ENCODE data around the gene WDR4.
"Not testable (repeated sequence)": the region's sequence is repeated elsewhere in the genome, so short reads cannot be mapped to it uniquely, and the experiment has no call there.

WDR4 gene

GRCh38 chr21:42819861-42820615 is 59.3 kb downstream of the WDR4 start:
- no peak for DNase-seq

DNA sequence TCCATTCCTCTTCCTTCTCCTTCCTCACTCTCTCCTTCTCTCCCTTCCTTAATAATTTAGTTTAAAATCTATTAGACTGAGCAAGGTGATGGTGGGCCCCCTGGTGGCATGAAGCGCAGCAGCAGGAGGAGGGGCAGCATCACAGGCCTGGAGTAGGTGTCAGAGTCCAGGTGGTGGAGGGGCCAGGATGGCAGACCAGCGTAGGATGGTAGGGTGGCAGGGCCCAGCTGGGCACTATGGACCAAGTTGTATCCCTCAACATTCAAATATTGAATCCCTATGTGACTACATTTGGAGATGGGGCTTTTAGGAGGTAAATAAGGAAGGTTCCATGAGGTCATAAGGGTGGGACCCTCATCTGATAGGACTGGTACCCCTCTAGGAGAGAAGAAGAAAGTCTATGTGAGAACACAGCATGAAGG is 61.0 kb downstream of the WDR4 start:
- DNase-seq, result peak in 16 of 51 donors; percentile 9 to 59 (median 20)

DNA sequence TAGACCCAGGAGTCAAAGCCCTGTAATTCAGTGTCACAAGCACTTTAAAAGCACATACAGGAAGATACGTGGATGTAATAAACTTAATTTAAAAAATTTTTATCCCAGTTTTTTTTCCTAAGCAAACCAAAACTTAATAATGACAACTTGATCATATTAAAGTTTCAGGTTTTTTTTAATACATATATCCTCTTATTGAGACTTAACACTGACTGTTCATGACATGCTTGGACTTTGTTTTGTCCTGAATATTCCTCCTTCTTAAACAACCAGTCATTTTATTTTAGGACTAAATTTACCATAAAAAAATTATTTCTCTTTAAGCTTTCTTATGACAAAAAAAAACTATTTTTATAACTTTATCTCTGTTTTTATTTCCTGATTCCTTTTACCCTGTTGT is 64.1 kb downstream of the WDR4 start:
- DNase-seq, result no peak

DNA sequence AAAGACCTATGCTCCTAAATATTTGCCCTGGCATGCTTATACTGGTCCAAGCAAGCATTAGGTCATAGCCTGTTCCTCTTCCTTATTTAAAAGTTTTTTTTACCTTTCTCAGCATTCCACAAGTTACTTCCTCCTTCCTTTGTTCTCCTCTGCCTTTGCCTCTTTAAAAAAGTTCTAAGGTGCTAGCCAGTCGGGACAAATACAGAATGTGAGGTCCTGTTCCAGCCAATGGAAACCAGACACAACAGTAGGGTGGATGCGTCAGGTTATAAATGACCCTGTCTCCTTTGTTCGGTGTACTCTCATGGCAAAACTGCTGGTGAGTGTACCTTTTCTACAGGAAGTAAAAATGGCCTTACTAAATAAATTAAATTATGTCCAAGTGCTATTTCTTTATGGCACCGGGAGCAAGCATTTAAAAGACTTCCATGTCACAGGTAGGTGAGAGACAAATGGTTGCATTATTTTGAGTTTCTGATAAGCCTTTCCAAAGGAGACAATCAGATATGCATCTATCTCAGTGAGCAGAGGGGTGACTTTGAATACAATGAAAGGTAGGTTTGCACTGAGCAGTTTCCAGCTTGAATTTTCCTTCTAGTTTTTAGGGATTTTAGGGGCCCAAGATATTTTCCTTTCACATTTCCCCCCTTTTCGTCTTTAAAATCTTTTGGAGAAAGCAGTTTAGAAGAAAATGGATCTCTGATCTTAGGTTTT is 66.7 kb downstream of the WDR4 start:
- DNase-seq, result not testable (repeated sequence)

DNA sequence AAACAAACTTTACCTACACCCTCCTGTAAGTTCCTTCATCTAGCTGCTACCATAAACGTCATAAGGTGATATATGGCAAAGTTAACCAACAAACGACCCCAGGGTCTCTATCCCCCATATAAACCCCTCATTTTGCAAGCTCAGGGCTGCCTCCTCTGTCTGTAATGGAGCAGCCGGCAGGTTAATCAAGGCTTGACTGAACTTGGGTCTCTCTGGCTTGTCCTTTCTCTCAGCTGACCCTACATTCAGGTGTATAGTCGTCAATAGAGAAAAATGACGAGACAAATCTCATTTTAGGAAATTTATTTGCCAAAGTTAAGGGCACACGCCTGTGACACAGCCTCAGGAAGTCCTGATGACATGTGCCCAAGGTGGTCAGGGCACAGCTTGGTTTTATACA is 67.4 kb downstream of the WDR4 start:
- no peak for DNase-seq

- no peak for DNase-seq
Measured at GRCh38 chr21:42809577-42810475, 69.5 kb downstream of the WDR4 start.

DNA sequence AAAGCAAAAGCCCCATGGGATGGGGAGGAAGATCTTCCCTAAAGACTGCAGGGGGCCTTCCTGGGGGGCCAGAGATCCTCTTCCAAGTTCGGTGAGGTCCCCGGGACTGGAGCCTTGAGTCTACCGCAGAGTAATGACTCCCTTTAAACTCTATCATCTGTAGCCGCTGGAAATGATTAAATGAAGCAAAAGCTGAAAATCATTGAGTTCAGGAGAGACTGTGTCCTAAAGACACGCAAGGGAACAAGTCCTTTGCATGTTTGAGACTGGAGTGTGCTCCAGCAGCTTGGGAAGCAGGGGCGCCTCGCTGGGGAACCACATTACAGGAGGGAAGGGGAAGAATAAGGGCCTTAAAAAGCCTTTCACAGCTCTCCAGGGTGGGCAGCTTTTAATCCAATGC is 70.2 kb downstream of the WDR4 start:
- DNase-seq, result no peak

DNA sequence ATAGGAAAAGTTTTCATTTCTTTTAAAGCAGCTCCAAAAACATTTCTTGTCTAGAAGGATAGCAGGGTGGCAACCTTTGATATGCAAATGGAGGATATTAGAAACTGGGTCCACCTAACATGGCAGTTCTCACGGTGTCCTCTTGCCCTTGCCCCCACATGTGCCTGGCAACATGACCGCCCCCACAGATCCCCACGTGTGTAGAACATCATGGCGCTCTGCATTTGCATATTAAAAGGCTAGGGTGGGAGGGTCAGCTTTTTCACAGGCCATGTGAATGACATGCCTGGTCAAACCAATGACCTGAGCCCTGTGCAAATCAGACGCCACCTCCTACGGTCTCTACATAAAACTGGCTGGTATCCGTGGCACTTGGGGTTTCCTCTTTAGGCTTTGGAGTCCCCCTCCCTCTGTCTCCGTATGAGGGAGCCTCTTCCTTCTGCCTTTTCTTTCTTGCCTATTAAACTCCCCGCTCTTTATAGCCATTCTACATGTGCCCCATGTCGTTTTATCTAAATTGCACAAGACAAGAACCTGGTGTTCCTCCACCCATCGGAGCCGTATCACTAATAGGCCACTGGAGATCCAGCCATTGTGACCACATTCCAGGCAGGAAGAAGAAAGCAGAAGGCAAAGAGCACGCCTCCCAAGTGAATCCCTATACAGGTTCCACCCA is 71.3 kb downstream of the WDR4 start:
- DNase-seq, result no peak

DNA sequence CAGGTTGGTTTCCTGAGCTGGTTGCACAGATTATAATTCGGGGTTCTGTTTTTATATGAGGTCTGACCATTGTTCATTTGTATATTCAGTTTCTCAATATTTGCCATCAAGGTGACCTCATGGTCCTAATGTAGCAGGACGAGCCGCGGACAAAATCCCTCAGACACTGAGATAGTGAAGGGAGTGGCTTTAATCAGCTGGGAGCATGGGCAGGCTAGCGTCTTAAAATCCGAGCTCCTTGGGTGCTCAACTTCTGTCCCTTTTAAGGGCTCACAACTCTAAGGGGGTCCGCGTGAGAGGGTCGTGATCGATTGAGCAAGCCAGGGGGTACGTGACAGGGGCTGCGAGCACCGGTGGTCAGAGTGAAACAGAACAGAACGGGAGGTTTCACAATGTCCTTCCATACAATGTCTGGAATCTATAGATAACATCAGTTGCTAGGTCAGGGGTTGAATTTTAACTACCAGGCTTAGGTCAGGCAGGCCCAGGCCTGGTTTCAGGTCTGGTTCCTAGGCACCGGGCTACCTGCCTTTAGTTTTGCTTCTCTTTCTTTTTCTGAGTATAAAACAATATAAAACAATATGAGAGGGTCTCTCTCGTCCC is 71.9 kb downstream of the WDR4 start:
- not testable (repeated sequence) for DNase-seq

DNA sequence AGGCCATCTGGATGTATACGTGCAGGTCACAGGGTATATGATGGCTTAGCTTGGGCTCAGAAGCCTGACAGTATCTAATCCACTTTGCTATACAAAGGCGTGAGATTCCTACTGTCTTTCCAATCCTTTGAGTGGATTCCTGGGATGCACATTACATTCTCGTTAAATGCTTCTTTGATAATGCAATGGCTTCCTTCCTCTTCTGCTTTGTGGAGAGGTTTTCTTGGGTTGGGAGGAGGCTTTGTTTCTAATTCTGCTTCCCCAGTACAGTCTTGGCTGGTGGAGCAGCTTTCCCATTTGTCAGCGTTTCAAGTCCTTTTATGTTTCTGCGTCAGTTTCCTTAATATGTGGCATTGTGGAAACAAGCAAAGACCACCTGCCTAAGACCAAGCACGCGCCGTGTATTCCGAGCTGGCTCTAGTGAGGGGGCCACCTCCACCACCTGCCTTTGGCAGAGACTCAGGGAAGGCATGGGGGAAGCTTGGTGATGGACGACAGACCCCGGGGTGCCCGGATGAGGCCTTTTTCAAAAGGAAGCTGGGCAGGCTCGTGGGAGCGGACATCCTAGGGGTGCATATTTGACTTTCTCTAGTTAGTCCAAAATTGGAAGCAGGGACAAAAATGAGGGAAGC is 72.7 kb downstream of the WDR4 start:
- DNase-seq, result no peak

- not testable (repeated sequence) for DNase-seq
Measured at GRCh38 chr21:42801616-42802015, 77.7 kb downstream of the WDR4 start.

DNA sequence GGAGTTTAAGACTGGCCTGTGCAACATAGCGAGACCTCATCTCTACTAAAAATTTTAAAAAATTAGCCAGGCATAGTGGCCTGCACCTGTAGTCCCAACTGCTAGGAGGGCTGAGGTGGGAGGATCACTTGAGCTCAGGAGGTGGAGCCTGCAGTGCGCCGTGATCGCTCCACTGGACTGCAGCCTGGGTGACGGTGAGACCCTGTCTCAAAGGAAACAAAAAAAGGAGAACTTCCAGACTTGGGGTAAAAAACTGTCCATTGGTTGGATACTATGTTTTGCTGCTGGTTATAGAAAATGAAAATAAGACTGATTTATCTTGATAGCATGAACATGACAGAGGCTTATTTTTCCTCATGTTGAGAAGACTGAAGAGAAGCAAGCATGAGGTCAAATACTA is 79.4 kb downstream of the WDR4 start:
- DNase-seq, result no peak

GRCh38 chr21:42799516-42799915 is 79.8 kb downstream of the WDR4 start:
- DNase-seq, result no peak
